ENCODE data around the gene HINT3. TPM values are rescaled to one million over a fixed set of nuclear protein-coding genes. Genes with fewer than 3 reads are reported as not detected.
A peak's percentile ranks its signal among the peaks of the same experiment; 100 is the strongest.
"Not testable (repeated sequence)": the region's sequence is repeated elsewhere in the genome, so short reads cannot be mapped to it uniquely, and the experiment has no call there.

Gene HINT3
- total RNA-seq, 1 donor, result 23.3 TPM

DNA sequence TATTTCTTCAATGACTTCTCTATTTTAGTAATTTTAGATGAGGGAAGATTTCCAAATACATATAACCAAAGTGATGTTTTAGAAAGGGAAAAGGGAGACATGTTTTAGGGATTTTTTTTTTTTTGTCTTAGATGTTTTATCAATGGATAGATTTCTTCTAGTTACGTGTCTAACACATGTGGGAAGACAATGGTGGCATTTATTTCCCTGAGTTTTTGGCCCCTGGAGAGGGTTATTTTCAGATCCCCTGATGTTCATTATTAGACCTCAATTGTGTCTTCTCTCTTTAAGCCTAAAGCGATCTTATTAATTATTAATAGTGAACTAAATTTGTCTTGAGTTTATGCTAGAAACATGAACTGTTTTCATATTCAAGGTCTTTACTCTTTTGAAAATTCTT is 60.0 kb downstream of the HINT3 start:
- TF ChIP-seq, protein P1, sequence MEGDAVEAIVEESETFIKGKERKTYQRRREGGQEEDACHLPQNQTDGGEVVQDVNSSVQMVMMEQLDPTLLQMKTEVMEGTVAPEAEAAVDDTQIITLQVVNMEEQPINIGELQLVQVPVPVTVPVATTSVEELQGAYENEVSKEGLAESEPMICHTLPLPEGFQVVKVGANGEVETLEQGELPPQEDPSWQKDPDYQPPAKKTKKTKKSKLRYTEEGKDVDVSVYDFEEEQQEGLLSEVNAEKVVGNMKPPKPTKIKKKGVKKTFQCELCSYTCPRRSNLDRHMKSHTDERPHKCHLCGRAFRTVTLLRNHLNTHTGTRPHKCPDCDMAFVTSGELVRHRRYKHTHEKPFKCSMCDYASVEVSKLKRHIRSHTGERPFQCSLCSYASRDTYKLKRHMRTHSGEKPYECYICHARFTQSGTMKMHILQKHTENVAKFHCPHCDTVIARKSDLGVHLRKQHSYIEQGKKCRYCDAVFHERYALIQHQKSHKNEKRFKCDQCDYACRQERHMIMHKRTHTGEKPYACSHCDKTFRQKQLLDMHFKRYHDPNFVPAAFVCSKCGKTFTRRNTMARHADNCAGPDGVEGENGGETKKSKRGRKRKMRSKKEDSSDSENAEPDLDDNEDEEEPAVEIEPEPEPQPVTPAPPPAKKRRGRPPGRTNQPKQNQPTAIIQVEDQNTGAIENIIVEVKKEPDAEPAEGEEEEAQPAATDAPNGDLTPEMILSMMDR (IDR thresholded peaks at IDR 0.05; ENCODE audit: insufficient read depth, low read depth, low read length), result no peak
- no peak for DNase-seq (ENCODE audit: low read depth)
- no peak overlapping the region for H3K4me3 ChIP-seq (ENCODE audit: low read depth, low read length)

DNA sequence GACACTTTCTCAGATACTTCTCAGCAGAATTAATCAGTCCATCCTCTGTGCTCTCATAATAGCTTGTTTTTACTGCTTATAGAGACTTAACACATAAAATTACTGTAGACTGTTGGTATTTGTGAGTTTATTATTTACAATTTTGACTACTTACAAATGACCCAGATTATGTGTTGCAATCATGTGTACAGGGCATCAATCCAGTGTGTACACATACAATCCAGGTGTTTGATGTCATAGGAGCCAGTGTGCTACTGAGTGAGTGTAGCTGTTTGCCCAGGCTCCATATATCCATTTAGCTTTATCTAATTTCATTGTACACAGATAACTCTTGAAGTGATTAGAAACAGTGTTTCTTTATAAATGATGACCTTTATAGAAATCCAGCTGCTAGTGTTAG is 61.1 kb downstream of the HINT3 start:
- TF ChIP-seq, protein P1 (IDR thresholded peaks at IDR 0.05; ENCODE audit: insufficient read depth, low read depth, low read length), result no peak
- peak; percentile 56 for DNase-seq (ENCODE audit: low read depth)
- no peak overlapping the region for H3K4me3 ChIP-seq (ENCODE audit: low read depth, low read length)

DNA sequence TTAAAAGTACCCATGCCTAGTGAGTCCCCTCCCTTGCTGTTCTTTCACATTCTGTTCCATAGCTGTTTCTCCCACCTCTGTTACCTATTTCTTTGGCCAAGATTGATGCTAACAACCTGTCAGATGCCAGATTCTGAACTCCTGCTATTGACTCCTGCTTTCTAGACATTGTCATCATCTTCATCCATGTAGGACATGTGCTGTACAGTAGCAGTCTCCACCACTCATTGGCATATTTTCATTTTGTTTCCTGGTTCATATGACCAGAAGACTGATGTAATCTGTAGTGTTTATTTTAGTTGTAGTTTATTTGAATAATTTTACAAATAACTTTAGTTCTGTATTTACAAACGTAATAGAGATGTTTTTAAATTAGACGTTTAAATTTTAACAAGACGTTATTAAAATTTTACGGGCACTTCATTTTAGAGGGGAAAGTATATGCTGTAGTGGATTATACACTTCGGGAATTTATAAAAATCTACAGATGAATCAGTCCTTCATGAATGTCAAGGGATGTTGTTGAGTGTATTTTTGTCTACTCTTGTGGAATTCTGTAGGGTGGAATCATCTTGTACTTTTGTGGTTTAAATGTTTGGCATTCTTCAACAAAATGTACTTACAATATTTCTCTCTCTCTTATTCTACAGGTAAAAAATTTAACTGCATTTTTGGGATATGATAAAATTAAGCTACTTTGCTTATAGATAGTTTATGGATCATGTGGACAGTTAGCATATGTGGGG is 63.9 kb downstream of the HINT3 start:
- H3K4me3 ChIP-seq (ENCODE audit: low read depth, low read length), result no peak overlapping the region
- DNase-seq (ENCODE audit: low read depth), result no peak
- TF ChIP-seq, protein P1 (IDR thresholded peaks at IDR 0.05; ENCODE audit: insufficient read depth, low read depth, low read length), result no peak

DNA sequence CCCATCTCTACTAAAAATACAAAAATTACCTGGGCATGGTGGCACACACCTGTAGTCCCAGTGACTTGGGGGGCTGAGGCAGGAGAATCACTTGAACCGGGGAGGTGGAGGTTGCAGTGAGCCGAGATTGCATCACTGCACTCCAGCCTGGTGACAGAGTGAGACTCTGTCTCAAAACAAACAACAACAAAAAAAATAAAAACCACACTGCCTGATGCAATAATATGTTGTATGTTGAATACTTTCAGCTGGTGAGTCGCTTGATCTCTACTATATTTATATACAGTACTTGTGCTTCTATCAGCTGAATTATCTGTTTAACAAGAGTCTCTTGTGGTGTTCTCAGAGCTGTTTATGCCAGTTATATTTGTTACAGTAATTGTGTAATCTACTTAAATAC is 66.9 kb downstream of the HINT3 start:
- DNase-seq (ENCODE audit: low read depth), result peak; percentile 68
- H3K4me3 ChIP-seq (ENCODE audit: low read depth, low read length), result not testable (repeated sequence)

DNA sequence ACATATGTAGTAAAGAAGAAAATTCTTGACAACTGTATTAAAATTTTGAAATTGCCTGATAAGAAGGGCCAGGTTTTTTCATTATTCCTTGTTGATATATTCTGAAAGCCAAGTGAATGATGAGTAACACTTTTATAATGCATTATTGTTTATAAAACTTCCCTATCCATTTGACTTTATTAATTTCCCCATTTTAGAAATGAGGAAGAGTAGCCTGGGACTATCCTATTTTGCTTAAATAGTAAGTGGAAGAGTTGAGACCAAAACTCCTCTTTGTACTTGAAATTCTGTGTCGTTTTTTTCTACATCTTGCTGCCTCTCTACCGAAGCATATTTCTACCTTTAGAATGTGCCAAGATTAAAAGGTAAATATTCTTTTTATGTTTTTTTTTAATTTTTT is 69.4 kb downstream of the HINT3 start:
- no peak overlapping the region for H3K4me3 ChIP-seq (ENCODE audit: low read depth, low read length)
- TF ChIP-seq, protein P1 (IDR thresholded peaks at IDR 0.05; ENCODE audit: insufficient read depth, low read depth, low read length), result no peak
- DNase-seq (ENCODE audit: low read depth), result no peak

DNA sequence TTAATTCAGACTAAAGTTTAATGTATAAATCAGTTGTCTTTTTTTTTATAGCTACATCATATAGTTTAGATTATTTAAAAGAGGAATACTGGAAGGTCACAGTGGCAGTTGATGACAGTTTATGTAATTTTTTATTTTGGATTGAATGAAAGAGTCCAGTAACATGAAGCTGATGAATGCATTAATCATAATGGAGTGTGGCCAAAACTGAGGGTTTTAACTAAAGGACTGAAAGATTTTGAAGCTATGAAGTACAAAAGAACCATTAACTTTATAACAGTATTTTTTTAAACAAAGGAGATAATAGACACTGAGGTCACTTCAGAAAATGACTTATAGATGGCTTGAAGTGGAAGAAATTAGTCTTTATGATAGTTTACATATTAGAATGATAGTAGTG is 71.0 kb downstream of the HINT3 start:
- TF ChIP-seq, protein P1 (IDR thresholded peaks at IDR 0.05; ENCODE audit: insufficient read depth, low read depth, low read length), result no peak
- DNase-seq (ENCODE audit: low read depth), result no peak
- no peak overlapping the region for H3K4me3 ChIP-seq (ENCODE audit: low read depth, low read length)

Small RNA genes within 50 kb of the gene (small RNA-seq; reads per million reads assigned to genes)
- not detected for gene RNA5SP216

Other genes with a start within 250 kb of the HINT3 start
- 0.32 TPM in 1 of 2 replicates, not detected in the other for gene HEY2, start 207.1 kb upstream of the HINT3 start, total RNA-seq
- 21.6 and 52.7 TPM in 2 replicates for gene NCOA7, start 165.8 kb upstream of the HINT3 start, total RNA-seq
- 29.6 and 49.2 TPM in 2 replicates for gene TRMT11, start 29.8 kb downstream of the HINT3 start, total RNA-seq